Activated CD8-positive, alpha-beta T cell treated with anti-CD3 and anti-CD28 coated beads, Interleukin-2, amount 10 ng/mL, durations not matched to agents 7 days and 5 days (primary cell): ENCODE measurements around the gene CACNA1B. TPM values are rescaled to one million over a fixed set of nuclear protein-coding genes. Genes with fewer than 3 reads are reported as not detected.

Experiments
- ATAC-seq: fragments of 150-1000 bp; cut with Tn5 transposase; one replicate; pipeline ENCODE4 v1.10.0; 2021; ENCODE audit warnings: moderate library complexity
- CTCF ChIA-PET: fragments of 350-600 bp; sonication (Branson Sonifier 250); formaldehyde crosslinking; loops from one replicate; lab custom pipeline; 2021; ENCODE audit warnings: antibody characterized with exemption; lab: Charles Lee
- POLR2A ChIA-PET: fragments of 350-600 bp; sonication (Branson Sonifier 250); formaldehyde crosslinking; loops from one replicate; lab custom pipeline; 2021; ENCODE audit warnings: antibody characterized with exemption; lab: Charles Lee
- DNase-seq: peaks from one replicate; pipeline ENCODE4 v3.0.0-alpha.2; 2020
- H3K27ac Mint-ChIP-seq: one replicate; pipeline ENCODE4 v1.8.0; 2021; ENCODE audit warnings: mild to moderate bottlenecking, mixed read lengths
- H3K27me3 Mint-ChIP-seq: one replicate; pipeline ENCODE4 v1.8.0; 2021; ENCODE audit warnings: low read depth, mixed read lengths
- H3K36me3 Mint-ChIP-seq: one replicate; pipeline ENCODE4 v1.8.0; 2021; ENCODE audit warnings: low read depth, mixed read lengths
- H3K4me1 Mint-ChIP-seq: one replicate; pipeline ENCODE4 v1.8.0; 2021; ENCODE audit warnings: low read depth, mixed read lengths
- H3K4me3 Mint-ChIP-seq: one replicate; pipeline ENCODE4 v1.8.0; 2021; ENCODE audit warnings: mild to moderate bottlenecking, mixed read lengths
- H3K9me3 Mint-ChIP-seq: one replicate; pipeline ENCODE4 v1.8.0; 2022; ENCODE audit warnings: mixed read lengths; ENCODE audit not compliant: insufficient read depth
- total RNA-seq, 2 experiments: library from RNA; stranded (reverse); gene quantifications; one replicate each; pipeline ENCODE4 v1.2.3, GENCODE V29; 2021

Gene CACNA1B
- total RNA-seq, 2 experiments from 2014 or later: not detected

DNA sequence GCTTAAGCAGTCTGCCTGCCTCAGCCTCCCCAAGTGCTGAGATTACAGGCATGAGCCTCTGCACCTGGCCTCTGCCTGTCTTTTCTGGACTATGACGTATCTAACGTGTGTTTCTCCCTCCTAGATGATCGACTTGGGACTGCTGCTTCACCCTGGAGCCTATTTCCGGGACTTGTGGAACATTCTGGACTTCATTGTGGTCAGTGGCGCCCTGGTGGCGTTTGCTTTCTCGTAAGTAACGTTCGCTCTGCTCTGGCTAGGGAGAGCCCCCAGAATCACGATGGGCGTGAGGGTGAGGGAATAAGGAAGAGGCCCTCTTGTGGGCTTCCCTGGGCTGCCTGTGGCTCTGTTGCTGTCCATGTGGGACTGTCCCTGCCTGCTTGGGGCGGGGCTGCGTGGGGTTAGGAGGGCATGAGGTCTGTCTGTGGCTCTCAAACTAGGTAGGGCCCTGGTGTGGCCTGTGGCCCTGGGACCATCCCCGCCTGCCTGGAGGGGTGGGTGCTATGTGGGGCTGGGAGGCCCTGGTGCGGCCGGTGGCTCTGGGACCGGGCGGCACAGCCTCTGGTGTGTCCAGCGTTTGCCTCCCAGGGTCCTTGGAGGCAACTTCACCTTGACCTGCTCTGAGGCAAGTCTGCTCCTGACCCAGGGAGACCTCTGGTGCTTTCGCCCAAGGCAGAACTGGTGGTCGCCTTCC lies 171.7 kb downstream of the CACNA1B start:
- CTCF ChIA-PET: no interaction called here
- Mint-ChIP-seq H3K4me3 (no peak overlapping the region), H3K9me3 (no peaks in the 10 kb centered on the region), H3K4me1 (no peaks in the 10 kb centered on the region), H3K27ac (no peak overlapping the region), H3K27me3 (no peaks in the 10 kb centered on the region), H3K36me3 (no peaks in the 10 kb centered on the region)
- POLR2A ChIA-PET: no interaction called here
- ATAC-seq (no peak), DNase-seq (no peak)

DNA sequence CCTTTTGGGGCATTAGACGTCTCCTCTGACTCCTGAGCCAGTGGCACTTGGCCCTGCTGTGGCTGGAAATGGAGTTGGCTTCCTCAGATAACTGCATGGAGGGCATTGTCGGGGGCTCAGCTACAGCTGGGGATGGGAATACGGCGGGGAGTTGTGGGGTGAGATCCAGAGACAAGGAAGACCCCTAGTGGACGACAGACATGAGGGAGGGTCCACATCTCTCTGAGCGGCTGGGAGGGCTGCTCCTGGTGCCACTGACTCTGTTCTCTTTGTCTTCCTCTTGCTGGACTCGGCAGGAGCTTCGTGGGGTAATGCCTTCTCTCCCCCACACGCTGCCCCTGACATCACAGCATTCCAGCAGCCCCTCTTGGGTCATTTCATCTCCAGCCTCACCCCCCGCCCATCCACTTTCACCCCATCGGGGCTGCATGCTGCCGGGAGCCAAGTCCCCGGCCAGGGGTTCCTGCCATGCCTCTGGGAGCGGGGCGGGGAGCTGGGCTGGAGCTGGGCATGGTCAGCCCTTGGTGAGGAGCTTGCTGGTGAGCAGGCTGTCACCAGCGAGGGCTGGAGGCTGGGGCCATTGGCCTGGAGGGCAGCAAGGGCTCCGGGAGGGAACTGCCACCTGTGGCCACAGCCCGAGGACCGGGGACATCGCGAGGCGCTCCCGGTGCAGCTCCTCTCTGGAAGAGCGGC lies 172.3 kb downstream of the CACNA1B start:
- DNase-seq (no peak), ATAC-seq (no peak)
- Mint-ChIP-seq H3K27me3 (no peaks in the 10 kb centered on the region), H3K27ac (no peak overlapping the region), H3K4me3 (no peak overlapping the region), H3K4me1 (no peaks in the 10 kb centered on the region), H3K36me3 (no peaks in the 10 kb centered on the region), H3K9me3 (no peaks in the 10 kb centered on the region)
- POLR2A ChIA-PET: no interaction called here
- CTCF ChIA-PET: no interaction called here

DNA sequence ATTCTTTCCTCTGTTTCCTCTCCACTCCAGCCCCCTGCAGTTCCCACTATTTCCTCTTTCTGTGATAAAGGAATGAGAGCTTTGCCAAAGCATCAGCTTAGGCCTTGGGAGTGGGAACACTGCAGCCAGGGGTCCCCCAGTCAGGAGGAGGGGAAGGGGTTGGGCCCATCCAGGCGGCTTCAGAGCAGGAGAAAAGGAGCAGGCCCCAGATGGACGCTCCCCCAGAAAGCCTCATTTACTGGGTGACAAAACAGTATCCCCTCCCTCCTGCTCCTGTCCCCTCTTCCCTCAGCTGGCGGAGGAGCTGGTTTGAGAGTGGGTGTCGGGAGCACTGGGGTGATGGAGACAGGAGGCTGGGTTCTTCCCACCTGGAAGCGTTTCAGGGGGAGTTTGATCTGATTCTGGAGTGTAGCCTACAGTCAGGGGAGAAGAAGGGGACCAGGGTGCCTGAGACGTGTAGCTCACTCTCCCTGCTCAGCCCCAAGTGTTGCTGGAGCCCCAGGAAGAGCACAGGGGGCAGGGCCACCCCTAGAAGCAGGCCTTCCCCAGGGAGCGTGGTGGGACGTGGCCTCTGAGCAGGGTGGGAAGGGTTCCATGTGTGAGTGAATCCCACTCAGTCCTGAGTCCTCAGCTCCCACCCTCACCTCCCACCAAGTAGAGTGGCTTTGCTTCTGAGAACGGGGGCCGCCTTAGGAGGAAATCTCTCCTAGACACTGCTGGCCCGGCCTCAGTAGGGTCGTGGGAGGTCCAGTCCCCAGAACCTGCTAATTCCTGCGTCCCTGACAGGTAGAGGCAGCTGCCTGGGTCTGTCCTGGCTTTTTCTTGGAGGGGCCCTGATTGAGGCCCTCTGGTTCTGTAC lies 173.1 kb downstream of the CACNA1B start:
- no peaks in the 10 kb centered on the region for H3K36me3 Mint-ChIP-seq
- ATAC-seq (no peak), DNase-seq (no peak)
- H3K9me3 Mint-ChIP-seq: no peaks in the 10 kb centered on the region
- CTCF ChIA-PET: no interaction called here
- H3K27me3 Mint-ChIP-seq: no peaks in the 10 kb centered on the region
- no peaks in the 10 kb centered on the region for H3K4me1 Mint-ChIP-seq
- POLR2A ChIA-PET: no interaction called here
- no peak overlapping the region for H3K4me3 Mint-ChIP-seq
- no peak overlapping the region for H3K27ac Mint-ChIP-seq

DNA sequence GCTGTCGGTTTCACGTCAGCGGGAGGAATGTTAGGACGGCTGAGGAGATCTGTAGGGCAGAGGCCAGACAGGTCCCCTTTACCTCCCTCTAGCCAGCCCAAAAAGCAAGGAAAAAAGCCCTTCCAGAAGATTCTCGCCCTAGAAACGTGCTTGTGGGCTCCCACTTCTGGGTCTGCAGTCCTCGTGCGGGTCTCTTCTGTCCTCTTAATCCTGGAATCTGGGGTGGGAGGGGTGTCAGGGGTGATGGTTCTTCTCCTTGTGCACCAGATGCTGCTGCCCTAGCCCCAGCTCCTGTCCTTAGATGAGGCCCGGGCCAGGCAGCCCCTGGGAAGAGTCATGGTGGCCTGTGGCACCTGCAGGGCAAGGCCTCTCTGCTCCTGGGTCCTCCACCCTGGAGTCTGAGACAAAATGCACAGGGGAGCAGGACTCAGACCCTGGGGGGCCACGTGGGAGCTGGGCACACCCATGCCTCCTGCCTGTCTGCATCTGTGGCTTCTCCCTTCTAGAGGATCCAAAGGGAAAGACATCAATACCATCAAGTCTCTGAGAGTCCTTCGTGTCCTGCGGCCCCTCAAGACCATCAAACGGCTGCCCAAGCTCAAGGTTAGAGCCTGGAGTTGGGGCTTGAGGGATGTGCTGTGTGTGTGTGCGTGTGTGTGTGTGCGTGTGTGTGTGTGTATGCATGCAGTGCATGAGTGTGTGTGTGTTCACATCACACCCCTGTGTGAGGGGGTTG lies 174.2 kb downstream of the CACNA1B start:
- no peak overlapping the region for H3K4me3 Mint-ChIP-seq
- no peaks in the 10 kb centered on the region for H3K36me3 Mint-ChIP-seq
- no peaks in the 10 kb centered on the region for H3K9me3 Mint-ChIP-seq
- DNase-seq: no peak
- ATAC-seq: no peak
- POLR2A ChIA-PET: no interaction called here
- H3K4me1 Mint-ChIP-seq: no peaks in the 10 kb centered on the region
- H3K27me3 Mint-ChIP-seq: peaks cover 2% of the 10 kb centered on the region
- CTCF ChIA-PET: no interaction called here
- H3K27ac Mint-ChIP-seq: no peak overlapping the region

DNA sequence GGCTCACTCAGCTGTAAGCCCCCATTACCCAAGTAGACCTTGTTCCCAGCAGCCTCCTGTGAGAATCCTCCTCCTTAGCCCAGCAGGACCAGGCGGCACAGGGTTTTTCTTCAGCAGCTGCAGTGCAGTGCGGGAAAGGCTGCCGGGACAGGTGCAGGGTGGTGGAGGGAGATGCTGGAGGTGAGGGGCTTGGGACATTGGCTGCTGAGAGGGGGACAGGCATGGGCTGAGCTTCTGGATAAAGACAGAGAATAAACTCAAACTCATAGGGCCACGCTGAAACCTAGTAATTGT lies 174.7 kb downstream of the CACNA1B start:
- CTCF ChIA-PET: no interaction called here
- POLR2A ChIA-PET: no interaction called here
- H3K27me3 Mint-ChIP-seq: peaks cover 2% of the 10 kb centered on the region
- no peaks in the 10 kb centered on the region for H3K4me1 Mint-ChIP-seq
- ATAC-seq: no peak
- H3K4me3 Mint-ChIP-seq: no peak overlapping the region
- no peak overlapping the region for H3K27ac Mint-ChIP-seq
- no peak for DNase-seq
- H3K9me3 Mint-ChIP-seq: no peaks in the 10 kb centered on the region
- H3K36me3 Mint-ChIP-seq: no peaks in the 10 kb centered on the region

DNA sequence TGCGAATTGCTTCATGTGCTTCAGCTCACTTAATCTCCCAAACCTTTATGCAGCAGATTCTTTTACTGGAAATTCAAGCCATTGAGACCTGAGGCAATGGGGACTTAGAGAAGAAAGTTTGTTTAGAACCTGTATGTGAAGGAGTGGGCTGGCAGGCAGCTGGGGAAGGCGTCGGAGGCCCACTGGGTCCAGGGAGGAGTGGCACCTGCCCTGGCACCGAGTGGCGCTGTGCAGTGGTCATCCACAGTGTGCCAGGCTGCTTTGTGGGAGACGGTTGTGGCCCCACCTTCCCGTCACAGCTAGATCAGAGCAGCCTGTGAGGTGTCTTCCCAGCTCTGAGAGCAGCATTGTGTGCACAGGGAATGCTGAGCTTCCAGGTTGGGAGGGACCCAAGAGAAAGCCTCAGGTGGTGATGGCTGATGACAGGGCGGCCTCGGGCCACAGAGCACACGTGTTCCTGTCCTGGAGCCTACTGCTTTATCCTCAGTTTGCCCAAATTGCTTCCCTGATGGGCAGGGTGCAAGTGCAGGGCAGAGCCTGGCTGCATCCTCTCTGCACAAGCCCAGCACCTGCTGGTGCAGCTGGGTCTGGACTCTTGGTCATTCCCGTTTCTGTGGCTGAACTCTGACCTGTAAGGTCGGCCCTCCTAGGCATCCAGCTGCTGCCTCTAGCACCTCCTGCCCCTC lies 175.2 kb downstream of the CACNA1B start:
- ChIA-PET POLR2A (no interaction called here), CTCF (no interaction called here)
- H3K36me3 Mint-ChIP-seq: no peaks in the 10 kb centered on the region
- no peak overlapping the region for H3K27ac Mint-ChIP-seq
- no peaks in the 10 kb centered on the region for H3K9me3 Mint-ChIP-seq
- H3K4me1 Mint-ChIP-seq: no peaks in the 10 kb centered on the region
- H3K4me3 Mint-ChIP-seq: no peak overlapping the region
- ATAC-seq: no peak
- H3K27me3 Mint-ChIP-seq: peaks cover 2% of the 10 kb centered on the region
- DNase-seq: no peak

DNA sequence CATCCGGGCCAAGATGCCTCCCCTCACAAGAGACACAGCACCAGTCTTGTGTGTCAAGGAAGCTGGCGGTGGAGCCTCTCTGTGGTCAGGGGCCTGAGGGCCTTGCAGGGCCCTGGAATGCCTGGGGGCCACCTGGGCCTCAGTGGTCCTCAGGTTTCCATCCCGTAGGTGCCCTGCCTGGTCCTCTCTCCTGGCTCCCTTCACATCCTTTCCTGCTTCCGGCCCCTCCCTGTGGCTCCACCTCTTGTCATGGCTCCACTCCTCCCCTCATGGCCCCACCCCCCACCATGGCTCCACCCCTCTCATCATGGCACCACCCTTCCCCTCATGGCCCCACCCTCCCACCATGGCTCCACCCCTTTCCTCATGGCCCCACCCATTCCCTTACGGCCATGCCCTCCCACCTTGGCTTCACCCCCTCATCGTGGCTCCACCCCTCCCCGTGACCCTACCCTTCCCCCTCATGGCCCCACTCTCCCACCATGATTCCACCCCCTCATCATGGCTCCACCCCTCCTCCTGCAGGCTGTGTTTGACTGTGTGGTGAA lies 175.8 kb downstream of the CACNA1B start:
- Mint-ChIP-seq H3K27ac (no peak overlapping the region), H3K4me1 (no peaks in the 10 kb centered on the region), H3K9me3 (no peaks in the 10 kb centered on the region), H3K4me3 (no peak overlapping the region), H3K36me3 (no peaks in the 10 kb centered on the region), H3K27me3 (peaks cover 2% of the 10 kb centered on the region)
- CTCF ChIA-PET: no interaction called here
- DNase-seq: no peak
- ATAC-seq: no peak
- POLR2A ChIA-PET: no interaction called here

DNA sequence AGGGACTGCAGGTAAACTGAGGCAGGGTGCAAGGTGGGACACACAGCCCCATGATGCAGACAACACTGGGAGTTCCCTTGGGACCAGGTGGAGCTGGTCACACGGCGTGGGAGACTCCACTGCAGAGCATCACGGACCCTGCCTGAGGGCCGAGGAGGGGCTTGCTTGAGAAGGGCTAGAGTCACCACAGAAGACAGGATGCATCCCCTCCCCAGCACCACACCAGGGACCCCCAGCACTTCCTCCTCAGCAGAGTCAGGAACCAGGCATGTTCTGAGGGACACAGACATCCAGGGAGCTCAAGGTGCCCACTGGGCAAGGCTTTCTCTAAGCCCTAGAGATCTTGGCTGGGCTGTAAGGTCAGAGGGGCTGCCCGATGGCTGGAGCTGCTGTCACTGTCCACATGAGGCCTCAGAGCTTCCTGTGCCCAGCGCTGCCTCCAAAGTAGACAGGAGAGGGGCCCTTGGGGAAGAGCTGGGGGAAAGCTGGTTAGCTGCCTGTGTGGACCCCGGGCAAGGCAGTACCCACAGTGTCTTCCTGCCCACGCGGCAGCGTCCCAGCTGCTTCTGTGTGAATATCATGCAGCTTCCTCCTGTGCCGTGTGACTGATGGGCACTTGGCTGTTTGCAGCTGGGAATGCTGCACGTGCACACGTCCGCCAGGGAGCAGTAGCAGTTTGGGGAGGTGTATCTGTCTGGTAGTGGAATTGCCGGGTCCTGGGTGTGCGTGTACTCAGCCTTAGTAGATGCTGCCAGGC lies 176.6 kb downstream of the CACNA1B start:
- Mint-ChIP-seq H3K9me3 (no peaks in the 10 kb centered on the region), H3K4me3 (no peak overlapping the region), H3K36me3 (no peaks in the 10 kb centered on the region), H3K4me1 (no peaks in the 10 kb centered on the region), H3K27ac (no peak overlapping the region), H3K27me3 (peaks cover 2% of the 10 kb centered on the region)
- DNase-seq (no peak), ATAC-seq (no peak)
- ChIA-PET POLR2A (no interaction called here), CTCF (no interaction called here)

DNA sequence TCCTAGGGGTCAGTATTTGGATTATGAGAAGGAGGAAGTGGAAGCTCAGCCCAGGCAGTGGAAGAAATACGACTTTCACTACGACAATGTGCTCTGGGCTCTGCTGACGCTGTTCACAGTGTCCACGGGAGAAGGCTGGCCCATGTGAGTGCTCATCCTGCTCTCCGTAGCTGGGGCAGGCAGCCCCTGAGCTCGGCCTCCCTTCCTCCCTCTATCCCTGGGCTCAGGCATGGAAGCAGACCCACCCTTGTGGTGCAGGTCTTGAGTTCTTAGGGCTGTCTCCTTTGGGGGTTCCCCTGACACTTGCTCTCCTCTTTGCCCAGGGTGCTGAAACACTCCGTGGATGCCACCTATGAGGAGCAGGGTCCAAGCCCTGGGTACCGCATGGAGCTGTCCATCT lies 180.1 kb downstream of the CACNA1B start:
- no peak overlapping the region for H3K4me3 Mint-ChIP-seq
- no peaks in the 10 kb centered on the region for H3K9me3 Mint-ChIP-seq
- POLR2A ChIA-PET: no interaction called here
- CTCF ChIA-PET: no interaction called here
- peaks cover 2% of the 10 kb centered on the region for H3K27me3 Mint-ChIP-seq
- H3K27ac Mint-ChIP-seq: no peak overlapping the region
- no peak for ATAC-seq
- no peaks in the 10 kb centered on the region for H3K36me3 Mint-ChIP-seq
- DNase-seq: no peak
- H3K4me1 Mint-ChIP-seq: no peaks in the 10 kb centered on the region

DNA sequence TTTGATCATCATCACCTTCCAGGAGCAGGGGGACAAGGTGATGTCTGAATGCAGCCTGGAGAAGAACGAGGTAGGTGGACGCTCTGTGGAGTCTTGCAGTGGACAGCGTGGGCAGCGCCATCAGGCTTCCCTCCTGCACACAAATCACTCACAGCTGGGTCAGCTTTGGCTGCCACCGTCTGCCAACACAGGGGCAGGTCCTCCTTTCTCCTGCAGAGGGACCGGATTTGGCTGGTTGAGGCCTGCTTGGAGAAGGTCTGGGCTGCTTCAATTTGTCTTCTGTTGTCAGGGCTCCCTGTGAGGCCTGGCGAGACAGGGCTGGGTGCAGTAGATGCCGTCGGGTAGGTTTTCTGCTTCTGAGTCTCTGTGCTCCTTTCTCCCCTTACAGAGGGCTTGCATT lies 180.6 kb downstream of the CACNA1B start:
- Mint-ChIP-seq H3K27me3 (peaks cover 2% of the 10 kb centered on the region), H3K9me3 (no peaks in the 10 kb centered on the region), H3K4me1 (no peaks in the 10 kb centered on the region), H3K4me3 (no peak overlapping the region), H3K36me3 (no peaks in the 10 kb centered on the region), H3K27ac (no peak overlapping the region)
- ATAC-seq (no peak), DNase-seq (no peak)
- ChIA-PET CTCF (no interaction called here), POLR2A (no interaction called here)

DNA sequence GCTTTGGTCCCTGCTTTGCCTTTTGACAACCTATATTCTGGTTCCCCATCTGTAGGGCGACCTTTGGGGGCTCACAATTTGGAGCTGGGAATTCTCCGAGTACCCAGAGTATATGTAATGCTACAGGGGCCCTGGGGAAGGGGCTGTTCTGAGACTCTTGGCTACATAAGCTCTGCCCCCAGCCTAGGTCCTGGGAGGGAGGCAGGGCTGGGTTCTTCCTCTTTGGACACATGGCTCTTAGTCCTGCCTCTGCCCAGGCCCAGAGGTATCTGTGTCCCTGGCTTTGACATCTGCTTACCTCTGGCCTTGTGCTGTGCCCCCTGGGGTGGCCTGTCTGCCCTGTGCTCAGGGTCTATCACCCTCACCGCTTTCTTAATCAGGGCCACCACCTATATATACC lies 181.6 kb downstream of the CACNA1B start:
- Mint-ChIP-seq H3K27me3 (peaks cover 2% of the 10 kb centered on the region), H3K4me1 (no peaks in the 10 kb centered on the region), H3K36me3 (no peaks in the 10 kb centered on the region), H3K4me3 (no peak overlapping the region), H3K27ac (no peak overlapping the region), H3K9me3 (no peaks in the 10 kb centered on the region)
- ChIA-PET CTCF (no interaction called here), POLR2A (no interaction called here)
- DNase-seq: no peak
- no peak for ATAC-seq
